ENCODE results near the gene FOXI1.

DNA sequence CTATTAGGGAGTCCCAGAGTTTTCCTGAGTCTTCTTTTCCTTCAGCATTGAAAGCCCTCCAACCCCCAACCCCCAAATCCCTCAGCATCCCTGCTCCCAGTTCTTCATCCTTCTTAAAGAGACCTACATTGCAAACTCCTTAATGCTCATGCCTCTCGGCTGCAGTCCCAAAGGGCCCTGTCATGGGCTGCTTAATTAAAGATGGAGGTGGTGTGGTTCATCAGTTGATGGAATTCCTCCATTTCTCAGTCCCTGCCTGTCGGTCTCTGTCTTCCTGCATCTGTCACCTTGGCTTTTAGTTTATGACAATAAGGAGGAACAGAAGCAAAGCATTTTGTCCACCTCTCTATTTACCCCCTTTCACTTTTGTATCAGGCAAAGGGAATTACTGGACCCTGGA, 2.0 kb downstream of the FOXI1 start:
- TF ChIP-seq, protein P1, sequence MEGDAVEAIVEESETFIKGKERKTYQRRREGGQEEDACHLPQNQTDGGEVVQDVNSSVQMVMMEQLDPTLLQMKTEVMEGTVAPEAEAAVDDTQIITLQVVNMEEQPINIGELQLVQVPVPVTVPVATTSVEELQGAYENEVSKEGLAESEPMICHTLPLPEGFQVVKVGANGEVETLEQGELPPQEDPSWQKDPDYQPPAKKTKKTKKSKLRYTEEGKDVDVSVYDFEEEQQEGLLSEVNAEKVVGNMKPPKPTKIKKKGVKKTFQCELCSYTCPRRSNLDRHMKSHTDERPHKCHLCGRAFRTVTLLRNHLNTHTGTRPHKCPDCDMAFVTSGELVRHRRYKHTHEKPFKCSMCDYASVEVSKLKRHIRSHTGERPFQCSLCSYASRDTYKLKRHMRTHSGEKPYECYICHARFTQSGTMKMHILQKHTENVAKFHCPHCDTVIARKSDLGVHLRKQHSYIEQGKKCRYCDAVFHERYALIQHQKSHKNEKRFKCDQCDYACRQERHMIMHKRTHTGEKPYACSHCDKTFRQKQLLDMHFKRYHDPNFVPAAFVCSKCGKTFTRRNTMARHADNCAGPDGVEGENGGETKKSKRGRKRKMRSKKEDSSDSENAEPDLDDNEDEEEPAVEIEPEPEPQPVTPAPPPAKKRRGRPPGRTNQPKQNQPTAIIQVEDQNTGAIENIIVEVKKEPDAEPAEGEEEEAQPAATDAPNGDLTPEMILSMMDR (IDR thresholded peaks at IDR 0.05; ENCODE audit: poor library complexity), result no peak
- no peak for TF ChIP-seq EZH2 (IDR thresholded peaks at IDR 0.05; ENCODE audit: borderline replicate concordance)

Measured in hepatocyte (in vitro differentiated cells).